GM19395 (cell line): Measurements from ENCODE around the gene SLC25A30.
"Not testable (repeated sequence)": the region's sequence is repeated elsewhere in the genome, so short reads cannot be mapped to it uniquely, and the experiment has no call there.

Experiments
- ATAC-seq: cut with Tn5 transposase; IDR thresholded peaks from one replicate; pipeline ENCODE4 v1.9.1; 2021; ENCODE audit warnings: mild to moderate bottlenecking, moderate library complexity; ENCODE audit not compliant: unreplicated experiment

Gene SLC25A30

DNA sequence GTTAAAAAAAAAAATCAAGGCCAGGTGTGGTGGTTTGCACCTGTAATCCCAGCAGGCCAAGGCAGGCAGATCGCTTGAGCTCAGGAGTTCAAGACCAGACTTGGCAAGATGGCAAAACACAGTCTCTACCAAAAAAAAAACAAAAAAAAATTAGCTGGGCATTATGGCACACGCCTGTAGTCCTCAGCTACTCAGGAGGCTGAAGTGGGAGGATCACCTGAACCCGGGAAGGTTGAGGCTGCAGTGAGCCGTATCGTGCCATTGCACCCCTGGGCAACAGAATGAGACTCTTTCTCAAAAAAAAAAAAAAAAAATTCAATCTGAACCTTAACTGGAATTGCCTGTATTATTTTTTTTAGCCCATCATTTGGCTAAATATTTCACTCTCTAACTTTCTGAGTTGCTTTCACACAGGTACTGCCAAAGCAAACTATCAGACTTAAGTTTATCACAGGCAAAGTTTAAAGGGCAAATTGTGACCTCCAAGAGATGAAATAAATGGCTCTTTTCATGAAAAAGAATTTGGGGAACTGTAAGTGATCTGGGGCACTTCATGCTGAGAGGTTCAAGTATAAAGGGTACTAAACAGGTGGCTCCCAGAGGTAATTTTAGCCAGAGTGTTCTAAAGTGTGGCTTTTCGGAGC is 14.7 kb upstream of the SLC25A30 start:
- ATAC-seq: no peak

DNA sequence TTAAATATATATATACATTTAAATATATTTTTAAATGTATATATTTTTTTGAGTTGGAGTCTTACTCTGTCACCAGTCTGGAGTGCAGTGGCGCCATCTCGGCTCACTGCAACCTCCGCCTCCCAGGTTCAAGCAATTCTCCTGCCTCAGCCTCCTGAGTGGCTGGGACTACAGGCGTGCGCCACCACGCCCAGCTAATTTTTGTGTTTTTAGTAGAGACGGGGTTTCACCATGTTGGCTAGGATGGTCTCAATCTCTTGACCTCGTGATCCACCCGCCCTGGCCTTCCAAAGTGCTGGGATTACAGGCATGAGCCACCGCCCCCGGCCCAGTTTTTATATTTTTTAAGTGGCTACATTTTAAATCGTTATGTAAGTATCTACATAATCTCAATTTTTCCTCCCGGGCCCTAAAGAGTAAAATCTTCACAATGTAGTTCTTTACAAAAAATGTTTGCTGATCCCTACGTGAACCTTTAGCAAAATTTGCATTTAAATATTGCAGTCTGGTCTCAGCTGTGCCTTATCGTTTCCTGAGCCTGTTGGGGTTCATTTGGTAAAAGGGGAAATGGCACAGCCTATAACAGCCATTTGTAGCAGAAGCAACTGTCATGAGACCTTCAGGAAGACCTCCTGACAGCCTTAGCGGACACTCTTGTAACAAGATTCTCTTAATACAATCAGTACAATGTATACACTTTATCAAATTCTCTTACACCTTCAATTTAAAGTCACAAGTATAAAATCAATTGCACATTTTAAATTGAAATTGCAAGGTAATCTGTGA is 8.1 kb upstream of the SLC25A30 start:
- not testable (repeated sequence) for ATAC-seq

DNA sequence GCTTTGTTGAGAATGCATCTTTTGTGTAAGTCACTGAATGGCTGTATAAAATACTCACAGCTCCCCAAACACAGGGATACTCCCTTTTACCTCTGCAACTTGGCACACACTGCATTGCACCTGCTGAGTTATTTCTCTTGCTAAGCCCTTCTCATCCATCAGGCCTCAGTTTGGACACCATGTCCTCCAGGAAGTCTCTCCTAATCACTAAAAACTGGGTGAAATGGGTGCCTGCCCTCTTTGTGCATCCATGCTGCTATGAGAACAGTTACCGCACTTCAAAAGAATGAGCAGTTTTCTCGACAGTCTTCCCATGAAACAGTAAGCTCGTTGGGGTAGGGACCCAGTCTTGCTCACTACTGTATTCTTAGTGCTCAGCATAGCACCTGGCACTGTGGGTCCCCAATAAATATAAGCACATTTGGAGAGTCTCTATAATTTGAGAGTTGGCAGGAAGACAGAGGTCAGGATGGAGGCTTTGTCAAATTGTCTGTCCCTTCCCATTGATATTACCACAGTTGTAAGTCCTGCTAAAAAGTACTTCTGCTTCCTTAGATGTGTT is 4.6 kb upstream of the SLC25A30 start:
- ATAC-seq: no peak

DNA sequence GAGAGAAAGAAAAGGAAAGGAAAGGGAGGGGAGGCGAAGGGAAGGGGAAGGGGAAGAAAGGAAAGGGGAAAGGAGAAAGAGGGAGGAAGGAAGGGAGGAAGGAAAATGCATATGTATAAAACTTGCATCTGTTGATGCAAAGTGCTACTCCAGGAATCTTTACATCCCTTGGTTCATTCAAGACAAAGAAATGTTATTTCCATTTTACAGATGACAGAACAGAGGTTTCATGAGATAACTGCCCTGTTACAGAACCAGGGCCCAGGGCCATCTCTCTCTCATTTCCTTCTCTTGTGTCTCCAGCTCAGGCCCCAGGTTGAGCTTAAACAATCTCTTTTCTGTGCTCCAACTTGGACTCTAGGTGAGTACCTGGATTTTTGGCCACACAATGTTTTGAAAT is 1.8 kb upstream of the SLC25A30 start:
- no peak for ATAC-seq

DNA sequence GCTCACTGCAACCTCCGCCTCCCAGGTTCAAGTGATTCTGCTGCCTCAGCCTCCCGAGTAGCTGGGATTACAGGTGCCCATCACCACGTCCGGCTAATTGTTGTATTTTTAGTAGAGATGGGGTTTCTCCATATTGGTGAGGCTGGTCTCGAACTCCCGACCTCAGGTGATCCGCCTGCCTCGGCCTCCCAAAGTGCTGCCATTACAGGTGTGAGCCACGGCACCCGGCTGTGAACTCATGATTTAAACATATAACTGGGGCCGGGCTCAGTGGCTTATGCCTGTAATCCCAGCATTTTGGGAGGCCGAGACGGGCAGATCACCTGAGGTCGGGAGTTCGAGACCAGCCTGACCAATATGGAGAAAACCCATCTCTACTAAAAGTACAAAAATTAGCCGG is 1.2 kb upstream of the SLC25A30 start:
- ATAC-seq: not testable (repeated sequence)

DNA sequence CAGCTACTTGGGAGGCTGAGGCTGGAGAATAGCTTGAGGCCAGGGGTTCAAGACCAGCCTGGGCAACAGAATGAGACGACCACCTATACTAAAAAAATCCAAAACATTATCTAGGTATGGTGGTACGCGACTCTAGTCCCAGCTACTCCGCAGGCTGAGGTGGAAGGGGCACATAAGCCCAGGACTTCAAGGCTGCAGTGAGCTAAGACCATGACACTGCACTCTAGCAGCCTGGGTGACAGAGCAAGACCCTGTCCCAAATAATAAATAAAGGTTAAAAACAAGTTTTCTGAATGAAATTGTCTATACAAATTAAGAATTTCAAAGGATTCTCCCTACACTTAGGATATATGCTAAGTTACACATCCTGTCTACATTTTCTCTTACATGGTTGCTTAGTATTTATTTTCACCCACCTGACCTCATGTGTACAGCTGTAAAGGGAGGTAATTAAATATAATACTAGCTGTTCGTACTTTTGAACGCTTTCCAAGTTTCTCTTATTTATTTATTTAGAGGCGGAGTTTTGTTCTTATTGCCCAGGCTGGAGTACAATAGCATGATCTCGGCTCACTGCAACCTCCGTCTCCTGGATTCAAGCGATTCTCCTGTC is 1.6 kb downstream of the SLC25A30 start:
- ATAC-seq: no peak

DNA sequence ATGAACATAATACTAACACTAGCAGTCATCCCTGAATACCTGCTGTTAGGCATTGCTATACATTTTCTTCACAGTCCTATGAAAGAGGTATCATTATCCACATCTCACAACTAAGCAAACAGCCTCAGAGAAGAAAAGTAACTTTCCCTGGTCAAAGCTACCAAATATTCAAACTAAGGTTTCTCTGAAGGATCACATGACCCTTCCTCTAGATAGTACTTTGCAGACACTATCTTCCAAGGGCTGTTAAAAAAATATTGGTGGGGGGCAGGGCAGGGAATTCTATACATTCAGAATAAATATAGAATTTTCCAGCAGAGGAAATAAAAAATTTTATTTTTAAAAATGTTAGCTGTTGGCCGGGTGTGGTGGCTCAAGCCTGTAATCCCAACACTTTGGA is 3.1 kb downstream of the SLC25A30 start:
- no peak for ATAC-seq

DNA sequence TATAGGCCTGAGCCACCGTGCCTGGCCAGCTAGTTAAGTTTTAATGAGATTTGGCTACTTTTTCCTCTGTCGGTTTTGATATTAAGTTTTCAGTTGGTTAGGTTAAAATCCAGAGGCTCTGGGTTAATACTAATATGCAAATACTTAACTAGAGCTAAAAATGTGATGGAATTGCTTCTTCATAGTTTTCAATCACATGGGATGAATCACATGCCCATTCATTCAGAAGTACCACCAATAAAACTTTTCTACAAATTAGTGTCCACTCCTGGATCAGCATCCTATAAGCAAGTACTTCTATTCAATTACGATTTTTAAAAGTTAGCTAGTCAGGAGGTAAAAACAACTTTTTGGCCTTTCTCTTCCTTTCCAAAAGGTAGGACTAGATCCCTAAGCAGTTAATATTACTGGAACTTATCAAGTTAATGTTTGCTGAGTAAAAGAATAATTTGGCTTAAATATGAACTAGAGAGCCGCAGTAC is 4.3 kb downstream of the SLC25A30 start:
- no peak for ATAC-seq

DNA sequence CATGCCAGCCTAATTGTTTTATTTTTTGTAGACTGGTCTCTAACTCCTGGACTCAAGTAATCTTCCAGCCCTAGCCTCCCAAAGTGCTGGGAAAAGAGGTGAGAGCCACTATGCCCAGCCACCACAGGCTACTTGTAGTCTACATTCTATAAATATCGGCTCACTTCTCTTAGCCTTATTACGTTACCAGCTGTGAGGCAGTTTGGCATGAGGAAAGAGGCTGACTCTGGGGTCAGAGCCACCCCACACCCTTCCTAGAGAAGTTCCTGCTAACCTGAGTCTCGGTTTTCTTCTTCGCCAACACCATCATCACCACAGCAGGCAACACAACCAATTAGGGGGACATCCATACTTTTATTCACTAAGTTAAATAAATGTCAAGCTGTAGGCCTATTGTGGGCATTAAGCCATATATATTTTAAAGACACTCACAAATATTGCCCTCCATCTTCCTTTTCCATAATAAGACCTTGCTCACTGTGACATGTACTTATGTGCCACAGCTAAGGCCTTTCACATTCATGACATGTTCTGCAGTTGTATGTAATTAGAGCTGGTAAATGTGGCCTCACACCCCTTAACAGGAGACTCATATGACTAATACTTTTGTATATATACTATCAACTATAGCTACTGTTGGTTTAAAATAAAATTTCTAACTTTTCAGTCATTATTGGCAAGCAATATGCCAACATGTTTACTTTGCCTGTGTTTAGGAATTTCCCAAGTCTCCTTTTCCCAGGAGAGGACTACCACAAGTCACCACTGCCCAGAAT is 5.7 kb downstream of the SLC25A30 start:
- no peak for ATAC-seq

DNA sequence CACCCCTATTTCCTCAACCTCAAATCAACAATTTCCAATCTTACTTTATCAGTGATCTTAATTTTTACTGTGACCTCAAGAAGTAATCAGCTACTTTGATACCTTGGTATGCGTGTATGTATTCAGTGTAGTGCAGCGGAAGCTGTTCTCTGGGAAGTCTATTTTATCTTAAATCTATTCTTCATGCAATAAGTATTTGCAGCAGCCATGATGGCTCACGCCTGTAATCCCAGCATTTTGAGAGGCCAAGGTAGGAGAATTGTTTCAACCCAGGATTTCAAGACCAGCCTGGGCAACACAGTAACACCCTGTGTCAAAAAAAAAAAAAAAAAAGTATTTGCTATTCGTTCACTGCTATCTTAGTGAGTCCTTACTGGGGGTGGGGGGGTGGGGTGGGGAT is 6.5 kb downstream of the SLC25A30 start:
- ATAC-seq: no peak

DNA sequence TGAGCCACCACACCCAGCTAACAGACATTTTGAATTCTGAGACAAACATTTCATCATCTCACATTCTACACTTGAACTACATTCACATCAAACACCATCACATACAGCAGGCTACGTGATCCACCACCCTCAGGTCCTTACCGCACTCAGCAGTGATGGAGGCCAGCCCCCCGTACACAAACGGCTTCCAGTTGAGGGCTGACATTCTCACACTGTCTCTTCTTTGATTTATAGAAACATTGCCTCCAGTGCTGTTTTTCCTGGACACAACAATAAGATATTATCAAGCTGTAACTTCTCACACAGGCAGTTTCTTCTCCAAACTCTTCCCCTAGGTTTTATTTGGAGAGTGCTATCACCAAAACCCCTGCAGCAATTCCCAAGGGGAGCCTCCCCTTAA is 7.0 kb downstream of the SLC25A30 start:
- ATAC-seq: no peak

DNA sequence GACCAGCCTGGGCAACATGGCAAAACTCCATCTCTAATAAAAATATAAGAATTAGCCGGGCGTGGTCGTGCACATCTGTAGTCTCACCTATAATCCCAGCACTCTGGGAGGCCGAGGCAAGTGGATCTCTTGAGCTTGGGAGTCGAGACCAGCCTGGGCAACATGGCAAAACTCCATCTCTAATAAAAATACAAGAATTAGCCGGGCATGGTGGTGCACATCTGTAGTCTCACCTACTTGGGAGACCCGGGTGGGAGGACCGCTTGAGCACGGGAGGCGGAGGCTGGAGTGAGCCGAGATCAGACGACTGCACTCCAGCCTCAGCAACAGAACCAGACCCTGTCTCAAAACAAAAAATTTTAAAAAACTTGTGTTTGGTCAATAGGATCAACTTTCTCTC is 7.7 kb downstream of the SLC25A30 start:
- no peak for ATAC-seq

DNA sequence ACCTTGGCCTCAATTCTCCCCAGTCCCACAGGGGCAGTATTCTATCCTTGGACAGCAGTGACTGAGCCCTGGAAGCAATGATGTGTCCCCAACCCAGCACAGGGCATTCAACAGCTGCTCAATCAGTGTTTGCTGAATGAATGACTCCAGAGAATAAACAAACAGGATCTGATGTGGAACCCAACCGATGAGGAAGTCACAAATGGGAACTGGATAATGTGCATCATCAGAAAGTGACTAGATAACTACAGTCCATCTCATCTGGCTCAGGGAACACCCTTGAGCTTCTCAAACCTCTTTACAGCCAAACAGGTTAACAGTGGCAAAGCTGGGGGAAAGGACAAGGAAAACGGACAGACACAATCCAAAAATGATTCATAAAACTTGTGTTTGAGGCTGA is 8.2 kb downstream of the SLC25A30 start:
- ATAC-seq: no peak

DNA sequence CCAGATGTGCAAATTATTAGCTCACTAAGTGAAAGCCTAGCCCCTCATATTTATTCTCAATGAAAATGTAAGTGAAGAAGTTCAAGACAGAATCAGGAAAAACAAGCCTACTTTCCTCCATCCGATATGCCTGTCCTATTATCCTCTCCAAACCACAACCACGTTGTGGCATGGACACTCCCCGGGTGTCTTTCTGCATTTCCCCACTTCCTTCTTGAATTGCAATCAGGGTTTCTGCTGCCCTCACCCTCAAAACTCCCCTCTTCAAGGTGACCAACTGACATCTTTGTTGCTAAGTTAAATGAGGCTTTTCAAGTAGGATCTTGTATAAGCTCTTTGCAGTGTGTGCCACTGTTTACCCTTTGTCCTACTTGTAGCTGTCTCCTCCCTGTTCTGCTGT is 11.8 kb downstream of the SLC25A30 start:
- ATAC-seq: no peak

DNA sequence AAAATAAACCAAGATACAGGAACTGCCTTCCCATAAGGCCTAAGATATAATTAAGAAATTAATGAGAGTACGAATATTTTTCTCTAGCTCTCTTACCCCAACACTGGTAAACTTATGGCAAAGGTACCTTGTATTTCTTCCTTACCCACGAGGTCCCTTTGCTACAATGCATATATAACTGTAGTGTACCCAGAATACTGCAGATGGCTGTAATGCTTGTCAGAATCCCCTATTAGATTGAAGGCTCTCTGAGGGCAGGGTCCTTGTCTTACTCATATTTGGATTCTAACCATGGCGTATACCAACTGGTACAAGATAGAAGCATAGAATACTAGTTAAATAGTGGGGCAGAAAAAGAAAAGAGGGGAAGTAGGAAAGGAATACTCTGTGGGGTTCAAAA is 15.1 kb downstream of the SLC25A30 start:
- no peak for ATAC-seq

DNA sequence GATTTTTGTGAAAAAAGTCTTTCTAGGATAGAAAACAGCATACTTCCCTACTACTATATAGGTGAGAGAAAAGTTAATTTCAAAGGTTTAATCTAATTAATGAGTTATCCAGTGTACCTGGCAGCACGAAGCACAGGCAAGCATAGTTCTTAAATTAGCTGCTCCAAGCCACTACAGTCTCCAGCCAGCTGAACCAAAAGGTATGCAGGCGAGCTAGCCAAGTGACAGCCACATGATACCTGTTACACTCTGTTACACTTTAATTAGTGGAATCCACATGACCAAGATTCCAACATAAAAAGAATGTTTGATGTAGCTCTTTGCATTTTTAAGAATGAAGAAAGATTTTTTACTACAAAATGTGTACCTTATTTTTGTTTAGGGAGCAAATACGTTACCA is 15.5 kb downstream of the SLC25A30 start:
- ATAC-seq: no peak

DNA sequence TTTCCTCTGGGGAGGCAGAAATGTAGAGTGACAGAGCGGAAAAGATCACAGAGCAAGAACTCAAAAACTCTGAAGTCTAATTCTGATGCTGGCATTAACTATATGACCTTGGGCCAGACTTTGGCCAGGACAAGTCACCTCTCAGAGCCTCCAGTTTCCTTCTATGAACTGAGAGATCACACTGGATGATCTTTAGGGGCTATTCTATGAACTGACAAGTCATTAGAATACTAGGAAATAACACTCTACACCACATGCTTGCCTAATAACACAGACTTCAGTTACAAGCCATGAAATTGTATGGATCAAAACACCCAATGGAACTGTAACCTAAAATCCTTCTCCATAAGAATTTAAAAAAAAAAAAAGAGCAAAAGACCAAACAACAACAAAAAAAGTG is 16.9 kb downstream of the SLC25A30 start:
- ATAC-seq: no peak

DNA sequence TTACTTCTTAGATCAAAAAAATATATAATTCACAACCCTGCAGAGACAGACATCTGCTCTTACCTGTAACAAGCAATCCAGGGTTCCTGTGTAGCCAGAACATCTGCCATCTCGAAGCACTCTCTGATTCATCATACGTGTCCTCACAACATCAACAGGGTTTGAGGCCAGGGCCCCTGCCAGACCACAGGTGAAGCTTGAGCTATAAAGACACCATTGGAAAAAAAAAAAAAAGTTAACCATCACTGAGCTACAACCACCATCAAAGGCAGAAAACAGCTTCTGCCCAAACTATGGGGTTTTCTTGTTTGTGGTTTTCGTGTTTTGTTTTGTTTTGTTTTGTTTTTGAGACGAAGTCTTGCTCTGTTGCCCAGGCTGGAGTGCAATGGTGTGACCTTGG is 19.3 kb downstream of the SLC25A30 start:
- ATAC-seq: no peak

DNA sequence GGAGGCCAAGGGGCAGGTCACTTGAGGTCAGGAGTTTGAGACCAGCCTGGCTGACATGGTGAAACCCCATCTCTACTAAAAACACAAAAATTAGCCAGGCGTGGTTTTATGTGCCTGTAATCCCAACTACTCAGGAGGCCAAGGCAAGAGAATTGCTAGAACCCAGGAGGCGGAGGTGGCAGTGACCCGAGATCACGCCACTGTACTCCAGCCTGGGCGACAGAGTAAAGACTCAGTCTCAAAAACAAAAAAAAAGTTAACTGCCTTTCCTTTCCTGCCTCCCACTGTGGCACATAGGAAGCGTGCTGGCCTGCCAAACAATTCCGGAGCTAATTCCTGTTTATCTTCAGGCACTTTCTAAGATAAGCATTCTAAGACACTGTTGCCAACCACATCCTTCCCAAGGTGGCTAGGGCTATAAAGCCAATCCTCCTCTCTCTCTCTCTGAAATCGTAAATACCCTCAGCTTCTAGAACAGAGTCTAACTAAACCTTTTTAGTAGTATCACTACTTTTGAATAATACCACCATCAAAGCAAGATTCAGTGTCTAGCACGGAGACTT is 21.6 kb downstream of the SLC25A30 start:
- ATAC-seq: no peak

DNA sequence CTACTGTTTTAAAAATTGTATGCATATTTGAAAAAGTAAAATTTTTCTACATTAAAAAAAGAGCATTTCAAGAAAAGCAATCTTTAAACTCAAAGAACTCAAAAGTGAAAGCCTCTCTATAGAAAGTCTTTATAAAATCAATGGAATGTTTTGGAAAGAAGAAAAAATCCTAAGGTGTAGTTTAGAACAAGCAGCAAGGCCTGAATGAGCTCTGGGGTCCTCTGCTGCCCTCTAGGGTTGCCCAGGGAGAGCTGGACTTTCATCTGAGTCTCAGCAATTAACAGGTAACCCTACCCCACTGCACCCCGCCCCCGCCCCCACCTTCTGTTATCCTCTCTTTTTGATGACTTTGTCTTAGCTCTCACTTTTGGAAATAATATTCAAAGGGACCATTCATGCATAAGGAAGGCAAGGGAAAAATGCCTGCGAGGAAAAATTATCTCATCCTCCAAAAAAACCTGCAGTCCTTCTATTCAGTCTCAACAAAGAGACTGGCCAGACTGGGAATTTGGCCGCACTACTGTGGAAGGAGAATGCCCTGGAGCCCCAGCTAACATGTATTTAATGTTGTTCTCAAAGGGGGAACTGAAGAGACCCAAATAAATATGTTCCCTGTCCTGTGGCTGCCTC is 24.1 kb downstream of the SLC25A30 start:
- ATAC-seq: no peak
